PC-3 (cell line): ENCODE measurements around the gene EIPR1. TPM values are rescaled to one million over a fixed set of nuclear protein-coding genes. Genes with fewer than 3 reads are reported as not detected.

ENCODE experiments used
- ATAC-seq: fragments of 200-7000 bp; cut with Tn5 transposase; 2 replicates; pipeline ENCODE4 v1.9.1; 2020; ENCODE audit warnings: mild to moderate bottlenecking, moderate library complexity
- BruUV-seq: library from RNA; stranded (reverse); fragments of 400-500 nt; replicated peaks from 2 replicates; lab custom pipeline; 2021; lab: Mats Ljungman, UMichigan
- CTCF ChIA-PET: fragments of 300-600 bp; sonication (Branson Sonifier 250); formaldehyde crosslinking; loops from one replicate; lab custom pipeline; 2022; ENCODE audit warnings: antibody characterized with exemption; lab: Charles Lee
- POLR2A ChIA-PET: fragments of 300-600 bp; sonication (Branson Sonifier 250); formaldehyde crosslinking; loops from one replicate; lab custom pipeline; 2022; ENCODE audit warnings: antibody characterized with exemption; ENCODE audit not compliant: unreplicated experiment; lab: Charles Lee
- DNase-seq: peaks from one replicate; pipeline ENCODE4 v3.0.0-alpha.2; 2015
- H2AFZ ChIP-seq: fragments of 300-600 bp; sonication (generic); 2 replicates; pipeline ENCODE4 v1.6.0; 2016; ENCODE audit warnings: antibody characterized with exemption, low read length
- H3F3A ChIP-seq: fragments of 300-600 bp; sonication (generic); one replicate; pipeline ENCODE4 v1.6.0; 2017; ENCODE audit warnings: antibody characterized with exemption, low read length, control low read depth, mild to moderate bottlenecking; ENCODE audit not compliant: unreplicated experiment
- H3K27ac ChIP-seq: fragments of 300-600 bp; sonication (generic); 2 replicates; pipeline ENCODE4 v1.5.1; 2016; ENCODE audit warnings: mild to moderate bottlenecking, low read length
- H3K27me3 ChIP-seq: fragments of 300-600 bp; sonication (generic); 2 replicates; pipeline ENCODE4 v1.6.1; 2016; ENCODE audit warnings: low read length, mixed read lengths
- H3K36me3 ChIP-seq: fragments of 300-600 bp; sonication (generic); 2 replicates; pipeline ENCODE4 v1.6.1; 2016; ENCODE audit warnings: low read depth, mixed run types, low read length, mixed read lengths
- H3K4me1 ChIP-seq: fragments of 300-600 bp; sonication (generic); 2 replicates; pipeline ENCODE4 v1.5.1; 2016; ENCODE audit warnings: low read length; ENCODE audit not compliant: insufficient read depth
- H3K4me2 ChIP-seq: fragments of 300-600 bp; sonication (generic); 2 replicates; pipeline ENCODE4 v1.6.0; 2016; ENCODE audit warnings: low read length
- H3K4me3 ChIP-seq: fragments of 300-600 bp; sonication (generic); 2 replicates; pipeline ENCODE4 v1.5.1; 2016; ENCODE audit warnings: mild to moderate bottlenecking, low read length, mixed read lengths
- H3K79me2 ChIP-seq: fragments of 300-600 bp; sonication (generic); 2 replicates; pipeline ENCODE4 v1.6.1; 2017; ENCODE audit warnings: low read length, mixed read lengths
- H3K9ac ChIP-seq: fragments of 300-600 bp; sonication (generic); 2 replicates; pipeline ENCODE4 v1.6.0; 2016; ENCODE audit warnings: mild to moderate bottlenecking, low read length
- H3K9me2 ChIP-seq: fragments of 300-600 bp; sonication (generic); replicated peaks from 2 replicates; pipeline ENCODE4 v1.6.1; 2016; ENCODE audit warnings: mixed run types, low read length, mixed read lengths
- H3K9me3 ChIP-seq: fragments of 300-600 bp; sonication (generic); 2 replicates; pipeline ENCODE4 v1.6.1; 2016; ENCODE audit warnings: low read length, mixed read lengths
- H4K20me1 ChIP-seq: fragments of 300-600 bp; sonication (generic); 2 replicates; pipeline ENCODE4 v1.6.1; 2016; ENCODE audit warnings: low read length, mixed read lengths
- CTCF ChIP-seq: fragments of 300-600 bp; sonication (generic); conservative IDR thresholded peaks from 2 replicates; pipeline ENCODE4 v1.5.1; 2017; ENCODE audit warnings: antibody characterized with exemption, low read depth, mild to moderate bottlenecking, low read length
- EZH2 ChIP-seq: fragments of 300-600 bp; sonication (generic); IDR thresholded peaks from one replicate; pipeline ENCODE4 v1.6.1; 2017; ENCODE audit warnings: antibody characterized with exemption, mild to moderate bottlenecking, low read length; ENCODE audit not compliant: unreplicated experiment
- EZH2phosphoT487 ChIP-seq: fragments of 300-600 bp; sonication (generic); IDR thresholded peaks from 2 replicates; pipeline ENCODE4 v1.6.1; 2018; ENCODE audit warnings: mild to moderate bottlenecking, antibody characterized with exemption, low read length, borderline replicate concordance
- intact Hi-C: fragments of 100-400 bp; cut with micrococcal nuclease; formaldehyde crosslinking; loops from 2 replicates; pipeline ENCODE4 v1.9.0; 2023
- total RNA-seq: library from RNA; depleted of rRNA; stranded (reverse); fragments of >200 nt; gene quantifications from 2 replicates; pipeline ENCODE4 v1.2.3, GENCODE V29; 2014

EIPR1 gene
- total RNA-seq, 1 experiment from 2014 or later: 90.1 TPM

- TF ChIP-seq EZH2 (no peak), CTCF (no peak), EZH2phosphoT487 (no peak)
- Histone ChIP-seq H3K79me2 (0 out of 2 replicates have a peak, but pooled peaks cover 10% of the 10 kb centered on the region), H3K9me3 (no peaks in the 10 kb centered on the region), H3K4me2 (no peak overlapping the region), H4K20me1 (no peaks in the 10 kb centered on the region), H3K4me3 (no peak overlapping the region), H3F3A (no peaks in the 10 kb centered on the region), H3K9me2 (no peaks in the 10 kb centered on the region), H3K27me3 (no peaks in the 10 kb centered on the region), H3K27ac (no peak overlapping the region), H3K9ac (no peak overlapping the region), H3K4me1 (peaks cover 4% of the 10 kb centered on the region; the same call in 1 of the 2 replicates), H3K36me3 (peaks cover 5% of the 10 kb centered on the region; the same call in 1 of the 2 replicates), H2AFZ (no peak overlapping the region)
- BruUV-seq: no TSS peak
- DNase-seq (no peak), ATAC-seq (no peak)
- intact Hi-C loops: loop anchor here (2.0 to 5.0 kb wide), 2 partner anchors 104 to 1415 kb away; no protein-coding TSS in a partner anchor
- ChIA-PET POLR2A (no interaction called here), CTCF (no interaction called here)
Observed at GRCh38 chr2:3302421-3302750, 75.2 kb downstream of the EIPR1 start.

- intact Hi-C loops: loop anchor here (5.0 kb wide), 1 partner anchor 1414 kb away; no protein-coding TSS in a partner anchor
- BruUV-seq: no TSS peak
Observed at GRCh38 chr2:3301001-3301400, 76.6 kb downstream of the EIPR1 start.

More at GRCh38 chr2:3301001-3301400, 76.6 kb downstream of the EIPR1 start:
- H3K27ac ChIP-seq: no peak overlapping the region
- H3K4me2 ChIP-seq: no peak overlapping the region
- H3K4me1 ChIP-seq: peaks cover 4% of the 10 kb centered on the region; the same call in 1 of the 2 replicates
- ChIA-PET CTCF (no interaction called here), POLR2A (no interaction called here)
- no peaks in the 10 kb centered on the region; the same call in 1 of the 2 replicates for H4K20me1 ChIP-seq
- no peak overlapping the region for H3K9ac ChIP-seq
- ATAC-seq (no peak), DNase-seq (no peak)
- no peaks in the 10 kb centered on the region for H3F3A ChIP-seq
- H3K36me3 ChIP-seq: peaks cover 5% of the 10 kb centered on the region; the same call in 1 of the 2 replicates
- H3K4me3 ChIP-seq: no peak overlapping the region
- H3K79me2 ChIP-seq: 0 out of 2 replicates have a peak, but pooled peaks cover 10% of the 10 kb centered on the region
- no peak overlapping the region for H2AFZ ChIP-seq
- H3K9me3 ChIP-seq: no peaks in the 10 kb centered on the region
- H3K27me3 ChIP-seq: no peaks in the 10 kb centered on the region
- TF ChIP-seq CTCF (no peak), EZH2phosphoT487 (no peak), EZH2 (no peak)
- no peaks in the 10 kb centered on the region for H3K9me2 ChIP-seq
